ENCODE data around the gene GLYATL1B.

- TF ChIP-seq POLR2A (IDR thresholded peaks at IDR 0.05; ENCODE audit: low read depth, low read length): no peak
- TF ChIP-seq TAF1 (IDR thresholded peaks at IDR 0.05; ENCODE audit: borderline replicate concordance, low read depth, low read length): no peak
These were observed 29.4 kb downstream of the GLYATL1B start for GRCh38 chr11:59115553-59115952.
